HepG2 (cell line): ENCODE measurements around the gene RAD17. TPM values are rescaled to one million over a fixed set of nuclear protein-coding genes. Genes with fewer than 3 reads are reported as not detected.

ENCODE experiments used
- FOXJ3 ChIP-seq: sonication (generic); formaldehyde crosslinking; IDR thresholded peaks from 2 replicates; pipeline ENCODE4 v1.4.0; 2020; ENCODE audit warnings: missing genetic modification reagents, mild to moderate bottlenecking, borderline replicate concordance
- HDAC6 ChIP-seq: fragments of 200-600 bp; sonication (generic); IDR thresholded peaks from 2 replicates; pipeline ENCODE4 v1.7.0; 2017; ENCODE audit warnings: mild to moderate bottlenecking, antibody characterized with exemption, low read length, low read depth
- HHEX ChIP-seq: IDR thresholded peaks from 2 replicates; pipeline ENCODE4 v1.6.1; 2016; ENCODE audit warnings: control low read depth
- KDM3A ChIP-seq: IDR thresholded peaks from 2 replicates; pipeline ENCODE4 v1.6.1; 2018; ENCODE audit warnings: low read depth, missing compliant biosample characterization
- MEF2D ChIP-seq: sonication (generic); formaldehyde crosslinking; IDR thresholded peaks from 2 replicates; pipeline ENCODE4 v1.5.1; 2020; ENCODE audit warnings: mild to moderate bottlenecking, missing genetic modification reagents
- RAD51 ChIP-seq: fragments of 450-650 bp; IDR thresholded peaks from 2 replicates; pipeline ENCODE4 v1.6.1; 2016; ENCODE audit warnings: borderline replicate concordance
- RARA ChIP-seq: IDR thresholded peaks from 2 replicates; pipeline ENCODE4 v1.6.1; 2016; ENCODE audit warnings: missing genetic modification reagents, missing compliant biosample characterization
- RCOR2 ChIP-seq: IDR thresholded peaks from 2 replicates; pipeline ENCODE4 v1.6.1; 2016; ENCODE audit warnings: missing biosample characterization, missing genetic modification reagents
- RFX5 ChIP-seq: IDR thresholded peaks from 2 replicates; pipeline ENCODE4 v1.6.1; 2011; ENCODE audit warnings: low read depth, low read length, improper control_type of control experiment
- TEAD3 ChIP-seq: optimal IDR thresholded peaks from 2 replicates; pipeline ENCODE3; 2016; ENCODE audit warnings: borderline replicate concordance
- ZNF121 ChIP-seq: sonication (generic); formaldehyde crosslinking; IDR thresholded peaks from 2 replicates; pipeline ENCODE4 v1.5.0; 2020; ENCODE audit warnings: mild to moderate bottlenecking, missing genetic modification reagents
- ZNF382 ChIP-seq: sonication (generic); formaldehyde crosslinking; IDR thresholded peaks from 2 replicates; pipeline ENCODE4 v1.5.0; 2020; ENCODE audit warnings: missing genetic modification reagents, mild to moderate bottlenecking, borderline replicate concordance
- polyA plus RNA-seq, 8 experiments: library from polyadenylated mRNA; depleted of rRNA in 3 of 8; stranded (reverse) in 7 of 8; unstranded in 1 of 8; fragments of >200 nt; fragmentation: Illumina TruSeq in 4 of 8; extraction: Trizol in 4 of 8; gene quantifications; 2 replicates each; pipeline versions ENCODE4 v1.2.1 to v1.2.3, GENCODE V29; 2011 to 2016; ENCODE audit warnings: low read depth in 4 of 8, missing spikeins in 1 of 8, mixed read lengths in 1 of 8; ENCODE audit not compliant: insufficient read depth in 1 of 8
- total RNA-seq, 5 experiments: library from RNA; depleted of rRNA; stranded (reverse); fragments of >200 nt; fragmentation: Illumina TruSeq; extraction: Trizol; gene quantifications; 2 replicates each; pipeline ENCODE4 v1.2.3, GENCODE V29; 2016; ENCODE audit warnings: low read depth in 1 of 5
- TF ChIP-seq, protein P1 (sequence below): sonication (generic); formaldehyde crosslinking; IDR thresholded peaks from 2 replicates; pipeline ENCODE4 v1.5.0; 2020; ENCODE audit warnings: mild to moderate bottlenecking, missing genetic modification reagents
- TF ChIP-seq, protein P2 (sequence below), 2 experiments: sonication (generic) in 1 of 2; formaldehyde crosslinking in 1 of 2; IDR thresholded peaks; 2 replicates each; pipeline versions ENCODE4 v1.5.1 to v1.6.1; 2011 to 2020; ENCODE audit warnings: borderline replicate concordance in 1 of 2, low read depth in 1 of 2, low read length in 1 of 2, mild to moderate bottlenecking in 1 of 2, missing genetic modification reagents in 1 of 2, moderate library complexity in 1 of 2
- TF ChIP-seq, protein P3 (sequence below): sonication (generic); formaldehyde crosslinking; IDR thresholded peaks from 2 replicates; pipeline ENCODE4 v1.5.1; 2020; ENCODE audit warnings: mild to moderate bottlenecking, missing genetic modification reagents, borderline replicate concordance
- TF ChIP-seq, protein P4 (sequence below): sonication (generic); formaldehyde crosslinking; IDR thresholded peaks from 2 replicates; pipeline ENCODE4 v1.9.0; 2022; ENCODE audit warnings: missing genetic modification reagents, mild to moderate bottlenecking, borderline replicate concordance
- TF ChIP-seq, protein P5 (sequence below): IDR thresholded peaks from 2 replicates; pipeline ENCODE4 v1.6.1; 2016; ENCODE audit warnings: low read depth, control low read depth
- TF ChIP-seq, protein P6 (sequence below): sonication (generic); formaldehyde crosslinking; IDR thresholded peaks from 2 replicates; pipeline ENCODE4 v1.5.0; 2020; ENCODE audit warnings: mild to moderate bottlenecking, low read depth, missing genetic modification reagents, borderline replicate concordance
- TF ChIP-seq, protein P7 (sequence below): sonication (generic); formaldehyde crosslinking; IDR thresholded peaks from 2 replicates; pipeline ENCODE4 v1.5.1; 2020; ENCODE audit warnings: missing genetic modification reagents, mild to moderate bottlenecking, borderline replicate concordance

RAD17 gene
- total and polyA plus RNA-seq, 2 of the 13 experiments (the other 11 are each of a cell fraction or from before 2014, with no cell fraction given), result 24.0 to 25.9 TPM

DNA sequence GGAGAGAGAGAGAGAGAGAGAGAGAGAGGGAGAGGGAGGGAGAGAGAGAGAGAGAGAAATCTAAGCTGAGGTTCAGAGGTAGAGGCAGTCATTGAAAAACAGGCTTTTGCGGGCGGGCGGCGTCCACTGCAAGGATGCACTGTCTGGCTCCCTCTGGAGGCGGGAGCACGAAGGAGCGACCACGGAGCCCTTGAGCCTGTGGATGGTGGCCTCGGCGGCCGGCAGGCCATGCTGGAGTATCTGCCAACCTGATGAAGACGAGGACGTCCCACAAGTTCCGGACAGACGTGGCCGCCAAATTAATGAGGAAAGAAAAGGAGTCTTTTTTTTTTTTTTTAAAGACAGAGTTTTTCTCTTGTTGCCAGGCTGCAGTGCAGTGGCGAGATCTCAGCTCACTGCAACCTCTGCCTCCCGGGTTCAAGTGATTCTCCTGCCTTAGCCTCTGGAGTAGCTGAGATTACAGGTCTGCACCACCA is 34.8 kb upstream of the RAD17 start (continued):
- TF ChIP-seq, protein P1, sequence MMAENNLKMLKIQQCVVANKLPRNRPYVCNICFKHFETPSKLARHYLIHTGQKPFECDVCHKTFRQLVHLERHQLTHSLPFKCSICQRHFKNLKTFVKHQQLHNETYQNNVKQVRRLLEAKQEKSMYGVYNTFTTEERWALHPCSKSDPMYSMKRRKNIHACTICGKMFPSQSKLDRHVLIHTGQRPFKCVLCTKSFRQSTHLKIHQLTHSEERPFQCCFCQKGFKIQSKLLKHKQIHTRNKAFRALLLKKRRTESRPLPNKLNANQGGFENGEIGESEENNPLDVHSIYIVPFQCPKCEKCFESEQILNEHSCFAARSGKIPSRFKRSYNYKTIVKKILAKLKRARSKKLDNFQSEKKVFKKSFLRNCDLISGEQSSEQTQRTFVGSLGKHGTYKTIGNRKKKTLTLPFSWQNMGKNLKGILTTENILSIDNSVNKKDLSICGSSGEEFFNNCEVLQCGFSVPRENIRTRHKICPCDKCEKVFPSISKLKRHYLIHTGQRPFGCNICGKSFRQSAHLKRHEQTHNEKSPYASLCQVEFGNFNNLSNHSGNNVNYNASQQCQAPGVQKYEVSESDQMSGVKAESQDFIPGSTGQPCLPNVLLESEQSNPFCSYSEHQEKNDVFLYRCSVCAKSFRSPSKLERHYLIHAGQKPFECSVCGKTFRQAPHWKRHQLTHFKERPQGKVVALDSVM (CRISPR knock-in tag), result peak; percentile 43; the same call in 1 of the 2 replicates
- TF ChIP-seq, protein P2, sequence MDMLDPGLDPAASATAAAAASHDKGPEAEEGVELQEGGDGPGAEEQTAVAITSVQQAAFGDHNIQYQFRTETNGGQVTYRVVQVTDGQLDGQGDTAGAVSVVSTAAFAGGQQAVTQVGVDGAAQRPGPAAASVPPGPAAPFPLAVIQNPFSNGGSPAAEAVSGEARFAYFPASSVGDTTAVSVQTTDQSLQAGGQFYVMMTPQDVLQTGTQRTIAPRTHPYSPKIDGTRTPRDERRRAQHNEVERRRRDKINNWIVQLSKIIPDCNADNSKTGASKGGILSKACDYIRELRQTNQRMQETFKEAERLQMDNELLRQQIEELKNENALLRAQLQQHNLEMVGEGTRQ (IDR thresholded peaks at IDR 0.05; ENCODE audit: low read depth, low read length), result no peak
- TF ChIP-seq, protein P2 (CRISPR knock-in tag; IDR thresholded peaks at IDR 0.05; ENCODE audit: borderline replicate concordance), result no peak
- TF ChIP-seq, protein P3, sequence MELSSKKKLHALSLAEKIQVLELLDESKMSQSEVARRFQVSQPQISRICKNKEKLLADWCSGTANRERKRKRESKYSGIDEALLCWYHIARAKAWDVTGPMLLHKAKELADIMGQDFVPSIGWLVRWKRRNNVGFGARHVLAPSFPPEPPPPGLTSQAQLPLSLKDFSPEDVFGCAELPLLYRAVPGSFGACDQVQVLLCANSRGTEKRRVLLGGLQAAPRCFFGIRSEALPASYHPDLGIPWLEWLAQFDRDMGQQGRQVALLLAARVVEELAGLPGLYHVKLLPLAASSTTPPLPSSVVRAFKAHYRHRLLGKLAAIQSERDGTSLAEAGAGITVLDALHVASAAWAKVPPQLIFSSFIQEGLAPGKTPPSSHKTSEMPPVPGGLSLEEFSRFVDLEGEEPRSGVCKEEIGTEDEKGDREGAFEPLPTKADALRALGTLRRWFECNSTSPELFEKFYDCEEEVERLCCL (CRISPR knock-in tag), result no peak
- TF ChIP-seq KDM3A (CRISPR knock-in tag) (no peak), TEAD3 (CRISPR knock-in tag) (peak; percentile 54), ZNF382 (no peak), MEF2D (CRISPR knock-in tag) (no peak), ZNF121 (no peak), HDAC6 (no peak), RFX5 (no peak), FOXJ3 (CRISPR knock-in tag) (no peak), RAD51 (no peak), RARA (CRISPR knock-in tag) (no peak), RCOR2 (CRISPR knock-in tag) (no peak), HHEX (CRISPR knock-in tag) (no peak)
- TF ChIP-seq, protein P4, sequence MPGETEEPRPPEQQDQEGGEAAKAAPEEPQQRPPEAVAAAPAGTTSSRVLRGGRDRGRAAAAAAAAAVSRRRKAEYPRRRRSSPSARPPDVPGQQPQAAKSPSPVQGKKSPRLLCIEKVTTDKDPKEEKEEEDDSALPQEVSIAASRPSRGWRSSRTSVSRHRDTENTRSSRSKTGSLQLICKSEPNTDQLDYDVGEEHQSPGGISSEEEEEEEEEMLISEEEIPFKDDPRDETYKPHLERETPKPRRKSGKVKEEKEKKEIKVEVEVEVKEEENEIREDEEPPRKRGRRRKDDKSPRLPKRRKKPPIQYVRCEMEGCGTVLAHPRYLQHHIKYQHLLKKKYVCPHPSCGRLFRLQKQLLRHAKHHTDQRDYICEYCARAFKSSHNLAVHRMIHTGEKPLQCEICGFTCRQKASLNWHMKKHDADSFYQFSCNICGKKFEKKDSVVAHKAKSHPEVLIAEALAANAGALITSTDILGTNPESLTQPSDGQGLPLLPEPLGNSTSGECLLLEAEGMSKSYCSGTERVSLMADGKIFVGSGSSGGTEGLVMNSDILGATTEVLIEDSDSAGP (CRISPR knock-in tag), result peak; percentile 59; the same call in 1 of the 2 replicates
- TF ChIP-seq, protein P5, sequence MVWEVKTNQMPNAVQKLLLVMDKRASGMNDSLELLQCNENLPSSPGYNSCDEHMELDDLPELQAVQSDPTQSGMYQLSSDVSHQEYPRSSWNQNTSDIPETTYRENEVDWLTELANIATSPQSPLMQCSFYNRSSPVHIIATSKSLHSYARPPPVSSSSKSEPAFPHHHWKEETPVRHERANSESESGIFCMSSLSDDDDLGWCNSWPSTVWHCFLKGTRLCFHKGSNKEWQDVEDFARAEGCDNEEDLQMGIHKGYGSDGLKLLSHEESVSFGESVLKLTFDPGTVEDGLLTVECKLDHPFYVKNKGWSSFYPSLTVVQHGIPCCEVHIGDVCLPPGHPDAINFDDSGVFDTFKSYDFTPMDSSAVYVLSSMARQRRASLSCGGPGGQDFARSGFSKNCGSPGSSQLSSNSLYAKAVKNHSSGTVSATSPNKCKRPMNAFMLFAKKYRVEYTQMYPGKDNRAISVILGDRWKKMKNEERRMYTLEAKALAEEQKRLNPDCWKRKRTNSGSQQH (CRISPR knock-in tag), result 0 out of 2 replicates have a peak, but pooled peaks have one; percentile 42
- TF ChIP-seq, protein P6, sequence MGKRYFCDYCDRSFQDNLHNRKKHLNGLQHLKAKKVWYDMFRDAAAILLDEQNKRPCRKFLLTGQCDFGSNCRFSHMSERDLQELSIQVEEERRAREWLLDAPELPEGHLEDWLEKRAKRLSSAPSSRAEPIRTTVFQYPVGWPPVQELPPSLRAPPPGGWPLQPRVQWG (CRISPR knock-in tag), result no peak
- TF ChIP-seq, protein P7, sequence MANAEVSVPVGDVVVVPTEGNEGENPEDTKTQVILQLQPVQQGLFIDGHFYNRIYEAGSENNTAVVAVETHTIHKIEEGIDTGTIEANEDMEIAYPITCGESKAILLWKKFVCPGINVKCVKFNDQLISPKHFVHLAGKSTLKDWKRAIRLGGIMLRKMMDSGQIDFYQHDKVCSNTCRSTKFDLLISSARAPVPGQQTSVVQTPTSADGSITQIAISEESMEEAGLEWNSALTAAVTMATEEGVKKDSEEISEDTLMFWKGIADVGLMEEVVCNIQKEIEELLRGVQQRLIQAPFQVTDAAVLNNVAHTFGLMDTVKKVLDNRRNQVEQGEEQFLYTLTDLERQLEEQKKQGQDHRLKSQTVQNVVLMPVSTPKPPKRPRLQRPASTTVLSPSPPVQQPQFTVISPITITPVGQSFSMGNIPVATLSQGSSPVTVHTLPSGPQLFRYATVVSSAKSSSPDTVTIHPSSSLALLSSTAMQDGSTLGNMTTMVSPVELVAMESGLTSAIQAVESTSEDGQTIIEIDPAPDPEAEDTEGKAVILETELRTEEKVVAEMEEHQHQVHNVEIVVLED (CRISPR knock-in tag), result no peak
